GM19023 (cell line): Measurements from ENCODE around the gene DMXL1.
"Not testable (repeated sequence)": the region's sequence is repeated elsewhere in the genome, so short reads cannot be mapped to it uniquely, and the experiment has no call there.

ENCODE experiments used
- ATAC-seq: cut with Tn5 transposase; IDR thresholded peaks from one replicate; pipeline ENCODE4 v1.9.1; 2021; ENCODE audit warnings: mild to moderate bottlenecking, moderate library complexity; ENCODE audit not compliant: unreplicated experiment

Gene DMXL1

DNA sequence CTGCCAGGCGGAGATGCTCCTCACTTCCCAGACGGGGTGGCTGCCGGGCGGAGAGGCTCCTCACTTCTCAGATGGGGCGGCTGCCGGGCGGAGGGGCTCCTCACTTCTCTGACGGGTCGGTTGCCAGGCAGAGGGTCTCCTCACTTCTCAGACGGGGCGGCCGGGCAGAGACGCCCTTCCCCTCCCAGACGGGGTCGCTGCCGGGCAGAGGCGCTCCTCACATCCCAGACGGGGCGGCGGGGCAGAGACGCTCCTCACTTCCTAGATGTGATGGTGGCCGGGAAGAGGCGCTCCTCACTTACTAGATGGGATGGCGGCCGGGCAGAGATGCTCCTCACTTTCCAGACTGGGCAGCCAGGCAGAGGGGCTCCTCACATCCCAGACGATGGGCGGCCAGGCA lies 51.6 kb downstream of the DMXL1 start:
- ATAC-seq = not testable (repeated sequence)

GRCh38 chr5:119123280-119123679 lies 52.4 kb downstream of the DMXL1 start:
- no peak for ATAC-seq

DNA sequence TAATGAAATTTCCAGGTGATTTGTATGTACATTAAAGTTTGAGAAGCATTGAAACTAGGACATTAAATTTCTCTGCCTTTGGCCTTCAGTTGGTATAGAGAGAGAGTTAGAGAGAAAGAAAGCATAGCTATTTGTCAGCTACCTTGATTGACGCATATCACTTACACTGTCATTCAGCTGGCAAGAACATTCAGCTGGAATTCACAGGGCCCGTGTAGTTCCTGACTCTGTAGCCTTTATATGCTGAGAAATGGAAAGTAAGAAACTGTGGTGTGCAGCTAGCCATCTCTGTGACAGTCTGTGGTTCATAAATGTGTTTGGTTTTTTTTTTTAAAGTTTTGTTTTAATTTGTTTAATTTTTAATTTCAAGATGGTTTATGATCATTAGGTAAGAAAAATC lies 58.9 kb downstream of the DMXL1 start:
- ATAC-seq = no peak

DNA sequence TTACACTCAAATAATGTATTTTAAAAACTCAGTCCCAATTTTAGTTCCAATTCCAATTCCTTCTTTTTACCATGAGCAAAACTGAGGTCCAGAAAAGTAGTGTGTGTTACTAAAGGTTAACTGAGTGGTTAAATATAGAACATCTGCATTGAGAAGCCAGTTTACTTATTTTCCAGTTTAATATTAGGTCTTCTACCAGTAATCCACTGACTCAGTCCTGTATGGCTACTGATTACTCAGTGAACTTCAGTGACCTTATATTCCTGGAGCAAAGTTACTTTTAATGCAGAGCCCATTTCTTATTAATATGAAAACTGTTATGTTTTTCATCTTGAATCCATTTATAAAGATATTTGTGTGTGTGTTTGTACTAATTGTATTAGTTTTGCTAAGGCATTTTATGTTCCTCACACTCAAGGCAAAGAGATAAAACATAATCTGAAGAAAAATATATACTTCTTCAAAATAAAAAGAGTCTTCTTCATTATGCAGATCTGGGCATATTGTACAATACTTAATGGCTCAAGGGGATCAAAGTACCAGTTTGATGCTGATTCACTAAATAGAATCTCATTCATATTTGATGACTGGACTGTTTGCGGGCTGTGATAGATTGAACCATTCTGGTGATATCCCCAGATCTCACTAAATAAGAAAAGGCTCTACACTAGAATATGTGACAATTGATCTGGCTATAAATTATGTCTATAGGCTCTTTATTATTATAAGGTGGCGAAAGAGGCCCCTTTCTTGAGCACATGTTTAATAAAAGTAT lies 60.8 kb downstream of the DMXL1 start:
- ATAC-seq = no peak

DNA sequence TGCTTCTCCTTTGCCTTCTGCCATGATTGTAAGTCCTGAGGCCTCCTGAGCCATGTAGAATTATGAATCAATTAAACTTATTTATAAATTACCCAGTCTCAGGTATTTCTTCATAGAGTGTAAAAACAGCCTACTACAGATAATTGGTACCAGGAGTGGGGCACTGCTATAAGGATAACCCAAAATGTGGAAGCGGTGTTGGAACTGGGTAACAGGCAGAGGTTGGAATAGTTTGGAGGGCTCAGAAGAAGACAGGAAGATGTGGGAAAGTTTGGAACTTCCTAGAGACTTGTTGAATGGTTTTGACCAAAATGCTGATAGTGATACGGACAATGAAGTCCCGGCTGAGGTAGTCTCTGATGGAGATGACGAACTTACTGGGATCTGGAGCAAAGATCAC lies 64.9 kb downstream of the DMXL1 start:
- ATAC-seq = not testable (repeated sequence)

- ATAC-seq = no peak
These were observed 65.9 kb downstream of the DMXL1 start for GRCh38 chr5:119136666-119137318.

- ATAC-seq = no peak
These were observed 82.7 kb downstream of the DMXL1 start for GRCh38 chr5:119153629-119154028.

DNA sequence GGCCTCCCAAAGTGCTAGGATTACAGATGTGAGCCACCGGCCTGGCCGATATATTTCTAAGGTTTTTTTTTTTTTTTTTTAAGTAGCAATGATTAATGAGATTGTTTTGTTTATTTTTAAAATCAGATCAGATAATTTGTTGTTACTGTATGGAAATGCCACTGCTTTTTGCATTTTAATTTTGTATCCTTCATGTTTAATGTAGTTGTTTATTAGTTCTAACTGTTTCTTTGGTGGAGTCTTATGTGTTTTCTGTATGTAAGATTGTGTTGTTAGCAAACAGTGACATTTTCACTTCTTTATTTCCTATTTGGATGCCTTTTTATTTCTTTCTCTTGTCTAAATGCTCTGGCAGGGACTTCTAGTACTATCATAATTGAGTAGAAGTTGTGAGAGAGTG lies 87.3 kb downstream of the DMXL1 start:
- no peak for ATAC-seq

GRCh38 chr5:119161430-119161829 lies 90.5 kb downstream of the DMXL1 start:
- ATAC-seq = no peak

DNA sequence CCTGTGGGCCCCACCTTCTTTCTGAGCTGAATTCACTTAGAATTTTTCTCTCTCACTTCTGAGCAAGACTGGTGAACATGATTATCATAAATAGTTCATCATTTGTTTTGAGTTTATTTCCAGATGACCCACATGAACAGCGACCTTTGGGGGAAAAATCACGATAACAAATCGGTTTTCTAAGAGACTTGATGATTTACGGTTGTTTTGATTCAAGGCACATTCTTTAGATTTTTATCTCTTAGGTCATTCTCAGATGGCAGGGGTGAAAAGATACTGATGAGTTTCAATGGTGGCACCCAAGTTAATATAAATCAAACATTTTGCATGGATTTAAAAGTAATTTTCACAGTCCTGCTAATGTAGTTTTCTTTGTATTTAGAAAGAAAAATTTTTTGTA lies 95.1 kb downstream of the DMXL1 start:
- no peak for ATAC-seq

- ATAC-seq = no peak
These were observed 97.5 kb downstream of the DMXL1 start for GRCh38 chr5:119168401-119168800.

- ATAC-seq = no peak
These were observed 100.8 kb downstream of the DMXL1 start for GRCh38 chr5:119171686-119172085.

GRCh38 chr5:119174578-119175163 lies 103.8 kb downstream of the DMXL1 start:
- ATAC-seq = no peak

GRCh38 chr5:119176785-119177184 lies 105.9 kb downstream of the DMXL1 start:
- ATAC-seq = no peak

DNA sequence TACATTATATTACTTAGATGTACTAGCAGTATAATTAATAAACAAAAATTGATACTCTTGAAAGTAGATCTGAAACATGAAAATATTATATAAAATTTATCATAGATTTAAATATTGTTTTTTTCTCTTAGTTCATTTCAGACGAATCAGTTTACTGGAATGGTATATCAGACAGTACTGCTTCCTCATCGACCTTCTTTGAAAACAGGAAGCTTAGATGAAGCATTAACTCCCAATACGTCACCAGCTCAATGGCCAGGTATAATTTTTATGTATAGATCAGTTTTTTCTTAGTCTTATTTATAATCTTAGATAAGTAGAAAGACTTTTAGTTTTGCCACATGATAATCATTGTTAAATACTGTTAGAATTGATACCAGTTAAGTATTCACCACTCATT lies 106.3 kb downstream of the DMXL1 start:
- ATAC-seq = no peak

GRCh38 chr5:119178435-119178834 lies 107.5 kb downstream of the DMXL1 start:
- ATAC-seq = no peak

DNA sequence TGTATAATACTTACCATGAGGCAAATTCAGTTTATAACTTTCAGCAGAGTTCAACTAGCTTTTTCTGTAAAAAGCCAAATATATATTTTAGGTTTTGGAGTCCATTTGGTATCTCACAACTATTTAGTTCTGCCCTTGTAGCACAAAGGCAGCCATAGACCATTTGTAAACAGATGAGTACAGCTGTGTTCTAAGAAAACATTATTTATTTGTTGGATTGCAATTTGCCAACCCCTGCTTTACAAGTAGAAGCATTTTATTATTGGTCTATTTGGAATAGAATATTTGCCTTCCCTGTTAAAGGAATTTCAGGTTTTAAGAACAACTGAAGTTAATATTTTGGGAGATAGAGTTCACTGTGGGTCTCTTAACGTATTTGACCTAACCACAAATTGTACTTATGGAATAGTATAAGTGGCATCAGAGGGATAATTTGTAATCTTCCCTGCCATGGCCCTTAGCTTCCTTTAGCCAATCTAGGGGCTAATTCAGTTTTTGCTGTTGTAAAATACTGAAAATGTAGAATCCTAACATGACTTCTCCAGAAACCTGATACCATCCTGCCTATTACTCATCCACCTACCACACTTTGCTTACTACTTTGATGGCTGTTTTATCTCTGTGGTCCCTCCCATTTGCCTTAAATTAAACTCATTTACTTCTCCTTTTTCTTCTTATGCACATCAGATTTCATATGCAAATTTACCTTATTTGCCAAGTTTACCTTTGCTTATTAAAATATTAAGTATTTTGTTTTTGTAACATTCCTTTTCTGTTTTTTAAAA lies 109.2 kb downstream of the DMXL1 start:
- no peak for ATAC-seq

- not testable (repeated sequence) for ATAC-seq
These were observed 114.6 kb downstream of the DMXL1 start for GRCh38 chr5:119185512-119185911.

DNA sequence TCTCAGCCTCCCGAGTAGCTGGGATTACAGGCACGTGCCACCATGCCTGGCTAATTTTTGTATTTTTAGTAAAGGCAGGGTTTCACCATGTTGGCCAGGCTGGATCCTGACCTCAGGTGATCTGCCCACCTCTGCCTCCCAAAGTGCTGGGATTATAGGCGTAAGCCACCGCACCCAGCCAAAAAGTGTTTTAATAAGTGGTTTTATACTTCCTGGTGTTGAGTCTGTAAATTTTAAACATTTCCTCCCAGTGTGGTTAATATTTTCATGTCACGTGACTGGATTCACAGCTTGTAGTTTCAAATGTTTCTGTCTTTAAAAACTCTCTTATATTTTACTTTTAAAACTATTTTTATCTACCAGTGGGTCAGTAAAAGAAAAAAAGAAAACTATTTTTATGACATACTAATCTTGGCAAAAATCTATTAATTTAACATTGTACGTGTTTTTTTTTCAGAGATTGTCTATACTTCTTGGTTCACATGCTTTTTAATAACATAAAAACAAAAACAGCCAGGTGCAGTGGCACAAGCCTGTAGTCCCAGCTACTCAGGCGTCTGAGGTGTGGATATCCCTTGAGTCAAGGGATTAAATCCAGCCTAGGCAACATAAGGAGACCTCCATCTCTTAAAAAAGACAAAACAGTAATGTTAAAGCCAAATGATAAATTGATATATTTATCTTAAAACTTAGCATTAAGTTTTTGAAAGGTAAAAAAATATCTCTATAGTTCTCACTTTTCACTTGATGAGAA lies 117.1 kb downstream of the DMXL1 start:
- no peak for ATAC-seq

DNA sequence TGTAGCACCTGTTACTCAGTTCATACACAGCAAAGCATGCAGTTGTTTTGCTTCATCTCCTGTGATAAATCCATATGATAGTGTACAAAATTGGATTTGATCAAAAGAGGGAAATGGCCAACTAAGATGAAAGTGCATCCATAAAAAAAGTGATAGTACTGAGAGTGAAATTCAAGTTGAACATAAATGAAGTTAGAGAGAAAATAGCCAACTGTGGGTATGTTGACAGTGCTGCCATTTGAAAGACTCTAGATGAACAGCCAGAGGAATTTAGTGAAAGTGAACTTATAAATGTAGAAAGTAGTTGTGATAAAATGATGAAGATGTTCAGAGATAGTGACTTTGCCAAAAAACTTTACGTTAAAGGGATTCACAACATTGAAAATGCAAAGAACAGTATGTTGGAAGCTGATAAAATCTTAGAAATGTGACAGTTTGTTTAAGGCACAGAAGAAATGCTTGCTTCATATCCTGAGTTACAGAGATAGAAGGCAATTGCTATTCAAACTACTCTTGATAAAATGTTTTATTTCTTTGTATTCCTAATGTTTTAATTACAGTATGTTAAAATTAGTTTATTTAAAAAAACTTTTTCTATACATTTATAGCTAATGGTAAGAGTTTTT lies 119.7 kb downstream of the DMXL1 start:
- no peak for ATAC-seq
